Right forelimb (tissue), 1 donor: Measurements from ENCODE around the gene HLA-DRB1.
"Not testable (repeated sequence)": the region's sequence is repeated elsewhere in the genome, so short reads cannot be mapped to it uniquely, and the experiment has no call there.

Source experiments
- DNase-seq: peaks from one replicate; pipeline ENCODE4 v3.0.0-alpha.2; 2018

Gene HLA-DRB1

DNA sequence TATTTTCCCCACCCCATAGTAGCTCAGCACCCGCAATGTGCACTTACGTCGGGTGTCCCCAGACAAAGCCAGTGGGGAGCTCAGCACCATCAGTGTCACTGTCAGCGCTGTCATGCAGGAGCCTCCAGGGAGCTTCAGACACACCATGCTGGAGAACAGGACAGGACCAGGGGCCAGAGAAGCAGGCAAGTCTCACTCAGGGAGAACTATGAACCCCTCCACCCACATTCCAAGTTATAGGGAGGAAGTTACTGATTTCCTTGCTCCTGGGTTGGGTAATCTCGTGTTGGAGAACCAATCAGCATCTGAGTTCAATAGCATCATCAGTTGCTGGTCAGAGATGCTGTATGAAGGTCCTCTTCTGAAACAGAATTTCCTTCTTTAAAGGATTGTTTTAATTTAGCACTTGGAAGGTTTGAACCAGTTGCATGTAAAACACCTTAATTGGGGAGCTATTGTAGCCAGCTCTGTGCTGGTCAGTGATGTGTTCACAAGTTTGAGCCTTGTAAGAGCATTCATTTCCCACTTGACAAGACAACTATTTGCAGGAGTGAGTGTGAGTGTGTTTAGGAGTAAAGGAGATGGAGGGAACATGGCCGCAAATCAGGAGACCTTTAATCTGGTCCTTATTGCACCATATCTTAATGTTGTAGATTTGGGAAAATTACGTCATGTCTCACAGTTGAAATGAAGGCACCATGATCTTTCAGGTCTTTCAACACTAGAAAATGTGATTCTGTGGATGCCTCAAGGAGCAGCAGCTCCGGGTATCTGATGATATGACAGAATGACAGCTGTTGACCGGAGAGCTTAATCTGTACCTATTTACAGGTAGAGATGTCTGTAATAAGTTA, at the start of gene HLA-DRB1:
TSS of gene HLA-DRB1 (minus strand) at position 253 of the 854 bp plus-strand sequence. CDS start at position 147, 106 bp downstream.
- no peak for DNase-seq

GRCh38 chr6:32638532-32639219, 49.0 kb upstream of the HLA-DRB1 start:
- no peak for DNase-seq

- no peak for DNase-seq
Observed at GRCh38 chr6:32637883-32638282, 48.2 kb upstream of the HLA-DRB1 start.

- no peak for DNase-seq
Observed at GRCh38 chr6:32637219-32637880, 47.7 kb upstream of the HLA-DRB1 start, which contains the start of gene HLA-DQA1. Gene HLA-DQA1, plus strand, starts transcription at chr6:32637406. Its CDS starts 53 bp downstream, at chr6:32637459.

DNA sequence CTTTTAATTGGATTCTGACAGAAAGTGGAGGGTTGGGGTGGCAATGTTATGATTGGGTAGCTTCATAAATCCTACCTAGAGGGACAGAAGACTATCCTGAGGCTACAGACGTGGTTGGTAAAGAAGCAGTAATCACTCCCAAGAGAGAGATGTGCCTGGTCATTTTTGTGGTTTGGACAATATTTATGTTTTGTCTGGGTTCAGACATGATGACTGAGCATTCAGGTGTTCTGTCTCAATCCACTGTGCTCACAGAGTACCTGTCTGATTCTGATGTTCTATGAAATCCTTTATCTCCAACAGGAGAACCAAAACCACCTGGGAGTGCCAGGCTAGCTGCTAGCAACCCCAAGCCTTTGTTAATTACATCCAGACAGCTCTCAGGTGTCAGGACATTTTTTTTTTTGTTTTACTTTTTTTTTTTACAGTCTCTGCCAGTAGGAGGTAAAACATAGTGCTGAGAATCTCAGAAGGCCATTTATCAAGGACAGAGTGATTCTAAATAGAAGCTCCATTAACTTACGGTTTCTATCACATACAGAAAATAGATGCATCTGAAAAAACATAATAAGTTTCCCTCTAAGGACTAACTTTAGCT, 46.0 kb upstream of the HLA-DRB1 start:
- no peak for DNase-seq

GRCh38 chr6:32629793-32630192, 40.1 kb upstream of the HLA-DRB1 start:
- not testable (repeated sequence) for DNase-seq

DNA sequence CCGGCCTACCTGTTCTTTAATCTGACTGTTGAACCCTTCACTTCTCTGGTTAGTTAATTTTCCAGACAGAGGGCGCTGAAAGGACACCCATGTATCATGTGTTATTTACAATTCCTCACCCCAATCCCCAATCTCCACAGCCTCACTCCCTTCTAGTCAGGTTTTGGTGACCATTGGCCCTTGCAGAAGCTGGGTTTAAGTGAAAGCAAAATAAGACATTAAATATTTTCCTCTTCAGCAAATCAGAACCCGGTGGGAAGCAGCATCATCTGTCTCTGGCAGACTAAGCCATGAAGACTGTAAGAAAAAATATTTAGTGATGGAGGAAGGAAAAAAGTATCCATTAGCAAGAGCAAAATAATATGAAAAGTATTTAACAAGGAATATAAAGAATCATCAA, 38.2 kb upstream of the HLA-DRB1 start:
- DNase-seq: no peak

- DNase-seq: no peak
Observed at GRCh38 chr6:32627249-32627648, 37.6 kb upstream of the HLA-DRB1 start.

- DNase-seq: no peak
Observed at GRCh38 chr6:32625137-32625536, 35.5 kb upstream of the HLA-DRB1 start.

DNA sequence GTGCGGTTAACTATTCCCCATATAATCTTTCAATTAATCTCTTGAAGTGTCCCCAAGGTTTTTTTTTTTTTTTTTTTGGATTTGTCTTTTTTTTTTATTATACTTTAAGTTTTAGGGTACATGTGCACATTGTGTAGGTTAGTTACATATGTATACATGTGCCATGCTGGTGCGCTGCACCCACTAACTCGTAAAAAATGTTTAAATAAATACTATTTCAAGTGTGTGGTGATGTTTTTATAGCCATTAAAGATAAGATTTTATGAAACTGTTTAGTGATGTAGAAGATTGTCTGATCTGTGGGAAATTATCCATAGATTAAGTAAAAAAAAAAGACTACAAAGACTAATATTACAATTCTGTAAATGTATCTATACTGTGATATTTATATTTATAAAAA, 34.9 kb upstream of the HLA-DRB1 start:
- DNase-seq: no peak

DNA sequence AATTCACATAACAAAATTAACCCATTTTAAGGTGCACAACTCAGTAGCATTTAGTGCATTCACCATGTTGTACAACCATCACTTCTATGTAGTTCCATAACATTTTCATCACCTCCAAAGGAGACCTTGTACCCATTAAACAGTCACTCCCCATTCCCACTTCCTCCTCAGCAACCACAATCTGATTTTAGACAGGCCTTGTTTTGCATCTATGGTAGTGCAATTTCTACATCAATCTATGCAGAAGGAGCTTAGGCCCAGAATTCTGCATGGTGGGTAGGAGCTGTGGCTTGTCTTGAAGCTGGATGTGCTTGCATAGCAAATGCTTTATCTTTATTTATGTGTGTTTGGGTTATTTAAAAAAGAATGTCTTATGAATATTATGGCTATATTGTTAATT, 34.0 kb upstream of the HLA-DRB1 start:
- no peak for DNase-seq

- DNase-seq: no peak
Observed at GRCh38 chr6:32622545-32623401, 33.1 kb upstream of the HLA-DRB1 start.

DNA sequence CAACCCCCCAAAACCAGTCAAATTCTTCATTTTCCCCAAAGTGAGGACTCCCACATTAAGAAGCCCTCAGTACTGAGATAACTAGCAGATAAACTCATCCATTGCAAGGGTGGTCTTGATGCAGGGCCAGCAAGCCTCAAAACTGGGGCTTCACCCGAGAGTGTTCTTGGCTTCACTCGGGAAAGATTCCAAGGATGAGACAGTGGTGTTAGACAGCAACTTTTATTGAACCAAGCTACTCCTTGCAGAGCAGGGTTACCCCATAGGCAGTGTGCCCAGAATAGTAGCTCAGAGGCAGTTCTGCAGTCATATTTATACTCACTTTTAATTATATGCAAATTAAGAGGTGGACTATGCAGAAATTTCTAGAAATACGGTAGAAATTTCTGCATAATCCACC, 31.7 kb upstream of the HLA-DRB1 start:
- no peak for DNase-seq

- no peak for DNase-seq
Observed at GRCh38 chr6:32617751-32618150, 28.1 kb upstream of the HLA-DRB1 start.

- DNase-seq: no peak
Observed at GRCh38 chr6:32615885-32616532, 26.4 kb upstream of the HLA-DRB1 start.

DNA sequence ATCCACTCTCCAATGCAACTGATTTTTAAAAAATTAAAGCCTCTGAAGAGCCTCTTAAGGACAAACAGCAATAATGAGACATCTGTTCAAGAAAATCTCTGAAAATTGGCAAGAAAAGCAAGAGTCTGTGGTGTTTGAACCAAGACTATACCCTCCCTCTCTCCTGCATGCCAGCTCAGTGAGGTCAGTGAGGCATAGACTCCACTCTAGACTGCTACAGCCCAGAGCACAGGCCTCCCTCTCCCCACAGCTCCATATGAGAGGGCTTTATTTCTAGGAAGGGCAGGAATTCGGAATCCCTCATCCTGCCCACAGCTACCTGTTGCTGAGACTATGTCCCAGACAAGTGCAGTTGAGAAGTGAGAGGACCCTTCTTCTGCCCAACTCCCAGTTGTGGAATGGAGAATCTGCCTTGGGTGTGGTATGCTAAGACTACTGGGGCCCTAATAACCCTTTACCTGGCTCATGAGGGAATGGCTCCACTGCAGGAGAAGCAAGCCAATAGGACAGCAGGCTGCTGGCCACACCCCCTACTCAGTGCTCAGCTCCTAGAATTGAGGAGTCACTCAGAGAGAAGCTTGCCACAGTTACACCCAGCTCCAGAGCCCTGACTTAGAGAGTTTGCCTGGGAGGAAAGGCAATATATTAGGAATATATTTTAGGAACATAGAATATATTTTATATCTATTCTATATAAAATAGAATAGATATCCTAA, 24.9 kb upstream of the HLA-DRB1 start:
- DNase-seq: no peak

GRCh38 chr6:32613475-32613874, 23.8 kb upstream of the HLA-DRB1 start:
- DNase-seq: no peak

DNA sequence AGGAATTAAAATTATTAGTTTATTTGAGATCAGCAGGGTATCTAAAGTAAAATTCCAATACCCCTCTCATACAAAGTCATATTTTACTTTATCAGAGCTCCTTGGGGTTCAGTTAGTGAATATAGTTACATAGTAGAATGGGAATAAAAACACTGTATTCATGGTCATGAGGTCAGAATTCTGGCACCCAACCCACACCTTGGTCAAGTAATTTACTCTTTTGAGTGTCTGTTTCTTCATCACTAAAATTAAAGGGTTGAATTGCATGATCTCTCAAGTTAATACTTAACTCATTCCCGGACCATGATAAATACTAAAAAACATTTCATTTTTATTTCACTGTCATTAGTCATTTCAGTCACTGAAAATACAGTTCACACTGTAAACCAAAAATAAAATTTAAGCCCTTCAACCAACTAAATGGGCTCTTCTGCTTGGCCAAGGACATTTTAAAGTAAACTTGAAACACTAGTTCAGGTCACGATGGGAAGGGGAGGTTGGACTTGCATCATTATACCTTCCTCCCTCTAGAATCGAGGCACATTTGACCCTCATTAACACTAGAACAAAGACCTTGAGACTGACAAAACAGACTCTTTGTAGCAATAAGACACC, 21.1 kb upstream of the HLA-DRB1 start:
- no peak for DNase-seq

GRCh38 chr6:32609731-32610640, 20.3 kb upstream of the HLA-DRB1 start:
- peak; percentile 45 for DNase-seq
